ENCODE results near the gene GTF2F1. TPM values are rescaled to one million over a fixed set of nuclear protein-coding genes. Genes with fewer than 3 reads are reported as not detected.

The GTF2F1 gene
- total and polyA plus RNA-seq, 2 donors (not counting 1 experiment from before 2014, with no cell fraction given): 41.0 to 56.5 TPM

DNA sequence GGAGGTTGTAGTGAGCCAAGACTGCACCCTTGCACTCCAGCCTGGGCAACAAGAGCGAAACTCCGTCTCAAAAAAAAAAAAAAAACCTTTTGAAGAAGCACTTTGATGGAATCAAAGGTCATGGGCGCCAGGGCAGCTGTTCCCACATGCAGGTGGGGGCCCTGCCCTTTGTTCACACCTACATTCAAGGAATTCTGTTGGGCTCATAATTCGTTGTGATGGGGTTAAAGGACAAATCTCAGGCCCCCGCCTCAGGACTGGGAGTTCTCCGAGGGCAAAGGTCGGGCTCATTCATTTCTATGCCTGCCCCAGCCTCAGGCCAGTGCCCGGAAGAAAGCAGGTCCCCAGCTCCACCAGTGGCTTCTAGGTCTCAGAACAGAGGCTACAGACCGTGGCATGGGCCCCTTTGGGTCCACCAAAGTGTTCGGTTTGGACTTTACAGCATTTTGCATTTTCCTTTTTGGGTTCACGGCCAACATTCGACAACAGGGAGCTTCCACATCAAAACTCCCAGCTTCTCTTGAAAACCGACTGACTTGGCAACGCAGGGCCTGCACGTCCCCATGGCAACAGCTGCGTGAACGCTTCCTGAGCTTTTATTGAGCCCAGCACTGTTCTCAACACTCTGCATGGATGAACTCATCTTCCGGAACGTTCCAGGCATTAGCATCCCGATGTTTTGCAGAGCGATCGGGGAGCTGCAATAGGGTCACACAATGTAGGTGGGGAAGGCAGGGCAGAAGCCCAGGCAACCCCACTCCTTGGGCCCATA lies 10.1 kb upstream of the GTF2F1 start:
- POLR2A ChIA-PET: no interaction called here

DNA sequence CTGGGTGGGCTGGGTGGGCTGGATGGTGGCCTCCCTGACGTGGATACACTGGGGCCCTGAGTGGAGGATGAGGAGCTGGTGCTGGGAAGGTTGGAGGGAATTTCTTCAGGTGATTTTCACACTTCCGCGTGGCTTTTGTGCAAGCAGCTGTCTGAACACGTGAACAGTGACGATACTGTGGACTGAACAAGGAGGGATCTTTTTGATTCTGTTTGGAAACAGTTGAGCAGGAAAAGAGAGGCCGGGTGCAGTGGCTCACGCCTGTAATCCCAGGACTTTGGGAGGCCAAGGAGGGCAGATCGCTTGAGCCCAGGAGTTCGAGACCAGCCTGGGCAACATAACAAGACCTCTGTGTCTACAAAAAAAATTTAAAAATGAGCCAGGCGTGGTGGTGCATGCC lies 9.1 kb upstream of the GTF2F1 start:
- intact Hi-C loops (cut with micrococcal nuclease): no loop called here
- Histone ChIP-seq H3K27ac (ENCODE audit: low read length in 2 of 2) (no peak overlapping the region), H3K9me3 (ENCODE audit: control extremely low read depth in 1 of 3, control insufficient read depth in 2 of 3, insufficient read depth in 1 of 3, low read length in 2 of 3) (no peaks in the 10 kb centered on the region), H3K27me3 (replicated peaks in 1 of 4; ENCODE audit: control extremely low read depth in 1 of 4, control insufficient read depth in 3 of 4, insufficient read depth in 4 of 4, low read length in 3 of 4) (no peaks in the 10 kb centered on the region), H3K36me3 (replicated peaks in 1 of 2; ENCODE audit: control extremely low read depth in 1 of 2, control insufficient read depth in 1 of 2, extremely low read depth in 1 of 2, insufficient read depth in 2 of 2, low read length in 1 of 2) (no peaks in the 10 kb centered on the region), H3K4me1 (ENCODE audit: control insufficient read depth in 2 of 2, insufficient read depth in 2 of 2, low read length in 2 of 2) (no peaks in the 10 kb centered on the region), H3K4me3 (ENCODE audit: control extremely low read depth in 1 of 5, extremely low read depth in 1 of 5, insufficient read depth in 1 of 5, low read depth in 2 of 5, low read length in 4 of 5) (no peak overlapping the region), H3K9ac (ENCODE audit: low read length) (no peak overlapping the region), H4K20me1 (ENCODE audit: control insufficient read depth, insufficient read depth, low read length, poor library complexity, severe bottlenecking) (no peaks in the 10 kb centered on the region), H2AFZ (ENCODE audit: insufficient read depth, low read depth, low read length, poor library complexity, severe bottlenecking) (no peak overlapping the region), H3K79me2 (ENCODE audit: control insufficient read depth, insufficient read depth, low read length) (no peaks in the 10 kb centered on the region), H3K4me2 (replicated peaks; ENCODE audit: low read depth, low read length, poor library complexity, severe bottlenecking) (no peak overlapping the region)
- ATAC-seq (ENCODE audit: low read depth) (no peak), DNase-seq (no peak)
- no peak for TF ChIP-seq EZH2 (IDR thresholded peaks at IDR 0.05; ENCODE audit: borderline replicate concordance, insufficient read depth, low read depth, low read length, poor library complexity, severe bottlenecking)
- TF ChIP-seq, protein P1, sequence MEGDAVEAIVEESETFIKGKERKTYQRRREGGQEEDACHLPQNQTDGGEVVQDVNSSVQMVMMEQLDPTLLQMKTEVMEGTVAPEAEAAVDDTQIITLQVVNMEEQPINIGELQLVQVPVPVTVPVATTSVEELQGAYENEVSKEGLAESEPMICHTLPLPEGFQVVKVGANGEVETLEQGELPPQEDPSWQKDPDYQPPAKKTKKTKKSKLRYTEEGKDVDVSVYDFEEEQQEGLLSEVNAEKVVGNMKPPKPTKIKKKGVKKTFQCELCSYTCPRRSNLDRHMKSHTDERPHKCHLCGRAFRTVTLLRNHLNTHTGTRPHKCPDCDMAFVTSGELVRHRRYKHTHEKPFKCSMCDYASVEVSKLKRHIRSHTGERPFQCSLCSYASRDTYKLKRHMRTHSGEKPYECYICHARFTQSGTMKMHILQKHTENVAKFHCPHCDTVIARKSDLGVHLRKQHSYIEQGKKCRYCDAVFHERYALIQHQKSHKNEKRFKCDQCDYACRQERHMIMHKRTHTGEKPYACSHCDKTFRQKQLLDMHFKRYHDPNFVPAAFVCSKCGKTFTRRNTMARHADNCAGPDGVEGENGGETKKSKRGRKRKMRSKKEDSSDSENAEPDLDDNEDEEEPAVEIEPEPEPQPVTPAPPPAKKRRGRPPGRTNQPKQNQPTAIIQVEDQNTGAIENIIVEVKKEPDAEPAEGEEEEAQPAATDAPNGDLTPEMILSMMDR (IDR thresholded peaks at IDR 0.05): no peak
- H3K9me3 Mint-ChIP-seq (ENCODE audit: insufficient read depth): no peaks in the 10 kb centered on the region
- WGBS (ENCODE audit: insufficient coverage): 88% methylated on average over 9 of the region's 10 CpGs
- ChIA-PET POLR2A (no interaction called here), CTCF (no interaction called here)
- no peaks in the 10 kb centered on the region for H3K4me1 Mint-ChIP-seq
- H3K4me3 Mint-ChIP-seq: no peak overlapping the region
- H3K27ac Mint-ChIP-seq: no peak overlapping the region
- H3K27me3 Mint-ChIP-seq: no peaks in the 10 kb centered on the region

More for the DNA sequence above, 10.1 kb upstream of the GTF2F1 start:
- Mint-ChIP-seq H3K9me3 (ENCODE audit: insufficient read depth) (no peaks in the 10 kb centered on the region), H3K27me3 (no peaks in the 10 kb centered on the region), H3K27ac (no peak overlapping the region), H3K4me1 (no peaks in the 10 kb centered on the region), H3K4me3 (no peak overlapping the region)
- intact Hi-C loops (cut with micrococcal nuclease): no loop called here
- Histone ChIP-seq H3K79me2 (ENCODE audit: control insufficient read depth, insufficient read depth, low read length) (no peaks in the 10 kb centered on the region), H3K27me3 (replicated peaks in 1 of 4; ENCODE audit: control extremely low read depth in 1 of 4, control insufficient read depth in 3 of 4, insufficient read depth in 4 of 4, low read length in 3 of 4) (no peaks in the 10 kb centered on the region), H3K4me1 (ENCODE audit: control insufficient read depth in 2 of 2, insufficient read depth in 2 of 2, low read length in 2 of 2) (no peaks in the 10 kb centered on the region), H3K4me3 (ENCODE audit: control extremely low read depth in 1 of 5, extremely low read depth in 1 of 5, insufficient read depth in 1 of 5, low read depth in 2 of 5, low read length in 4 of 5) (no peak overlapping the region), H4K20me1 (ENCODE audit: control insufficient read depth, insufficient read depth, low read length, poor library complexity, severe bottlenecking) (no peaks in the 10 kb centered on the region), H2AFZ (ENCODE audit: insufficient read depth, low read depth, low read length, poor library complexity, severe bottlenecking) (no peak overlapping the region), H3K36me3 (replicated peaks in 1 of 2; ENCODE audit: control extremely low read depth in 1 of 2, control insufficient read depth in 1 of 2, extremely low read depth in 1 of 2, insufficient read depth in 2 of 2, low read length in 1 of 2) (no peaks in the 10 kb centered on the region), H3K4me2 (replicated peaks; ENCODE audit: low read depth, low read length, poor library complexity, severe bottlenecking) (no peak overlapping the region), H3K27ac (ENCODE audit: low read length in 2 of 2) (no peak overlapping the region), H3K9me3 (ENCODE audit: control extremely low read depth in 1 of 3, control insufficient read depth in 2 of 3, insufficient read depth in 1 of 3, low read length in 2 of 3) (no peaks in the 10 kb centered on the region), H3K9ac (ENCODE audit: low read length) (no peak overlapping the region)
- 87% methylated on average over 18 of the region's 22 CpGs for WGBS (ENCODE audit: insufficient coverage)
- ATAC-seq (ENCODE audit: low read depth) (no peak), DNase-seq (no peak)
- CTCF ChIA-PET: no interaction called here
- no peak for TF ChIP-seq EZH2 (IDR thresholded peaks at IDR 0.05; ENCODE audit: borderline replicate concordance, insufficient read depth, low read depth, low read length, poor library complexity, severe bottlenecking)
- TF ChIP-seq, protein P1 (IDR thresholded peaks at IDR 0.05): no peak
